ENCODE measurements around the gene PAM.

Gene PAM

GRCh38 chr5:102876610-102877009 lies 121.5 kb downstream of the PAM start:
- TF ChIP-seq CTCF (IDR thresholded peaks at IDR 0.05), result no peak
- Mint-ChIP-seq H3K27me3 (ENCODE audit: low read depth, poor library complexity) (no peaks in the 10 kb centered on the region), H3K4me1 (peaks cover 15% of the 10 kb centered on the region), H3K36me3 (ENCODE audit: low read depth) (peaks cover 26% of the 10 kb centered on the region), H3K9me3 (peaks cover 7% of the 10 kb centered on the region), H3K4me3 (no peak overlapping the region), H3K27ac (peak overlapping the region; percentile 43)
- DNase-seq, result no peak

DNA sequence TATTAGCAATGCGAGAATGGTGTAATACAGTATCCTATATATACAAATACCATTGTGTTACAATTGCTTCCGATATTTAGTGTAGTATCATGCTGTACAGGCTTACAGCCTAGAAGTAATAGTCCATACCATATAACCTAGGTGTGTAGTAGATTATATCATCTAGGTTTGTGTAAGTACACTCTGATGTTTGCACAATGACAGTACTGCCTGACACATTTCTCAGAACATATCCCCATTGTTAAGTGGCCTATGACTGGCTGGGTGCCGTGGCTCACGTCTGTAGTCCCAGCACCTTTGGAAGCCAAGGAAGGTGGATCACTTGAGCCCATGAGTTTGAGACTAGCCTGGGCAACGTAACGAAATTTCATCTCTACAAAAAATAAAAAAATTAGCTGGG lies 124.6 kb downstream of the PAM start:
- no peak overlapping the region for H3K4me3 Mint-ChIP-seq
- no peak for TF ChIP-seq CTCF (IDR thresholded peaks at IDR 0.05)
- peaks cover 15% of the 10 kb centered on the region for H3K4me1 Mint-ChIP-seq
- H3K27me3 Mint-ChIP-seq (ENCODE audit: low read depth, poor library complexity), result no peaks in the 10 kb centered on the region
- DNase-seq, result no peak
- H3K36me3 Mint-ChIP-seq (ENCODE audit: low read depth), result peaks cover 35% of the 10 kb centered on the region
- no peak overlapping the region for H3K27ac Mint-ChIP-seq
- H3K9me3 Mint-ChIP-seq, result peaks cover 20% of the 10 kb centered on the region

- no peak for DNase-seq
- Mint-ChIP-seq H3K4me1 (peaks cover 24% of the 10 kb centered on the region), H3K4me3 (no peak overlapping the region), H3K36me3 (ENCODE audit: low read depth) (peaks cover 25% of the 10 kb centered on the region), H3K27ac (no peak overlapping the region), H3K27me3 (ENCODE audit: low read depth, poor library complexity) (peaks cover 5% of the 10 kb centered on the region), H3K9me3 (peaks cover 13% of the 10 kb centered on the region)
- TF ChIP-seq CTCF (IDR thresholded peaks at IDR 0.05), result no peak
Observed at GRCh38 chr5:102886586-102886985, 131.5 kb downstream of the PAM start.

DNA sequence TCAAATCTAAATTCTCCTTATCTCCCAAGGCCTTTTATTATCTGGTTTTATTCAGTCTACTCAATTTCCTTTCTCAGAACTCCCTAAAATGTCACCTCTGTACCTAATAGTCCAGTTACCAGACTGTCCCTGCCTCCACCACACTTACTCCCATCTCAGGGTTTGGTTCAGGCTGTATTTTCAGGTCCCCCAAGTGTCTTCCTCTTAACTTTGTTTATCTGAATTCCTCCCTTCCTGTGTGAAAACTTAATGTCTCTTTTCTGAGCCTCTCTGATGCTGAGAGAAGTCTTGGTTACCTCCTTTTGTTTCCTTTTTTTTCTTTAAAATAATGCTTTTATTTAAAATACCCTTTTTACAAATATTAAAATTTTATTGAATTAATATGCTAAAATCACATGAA lies 133.4 kb downstream of the PAM start:
- Mint-ChIP-seq H3K27ac (peak overlapping the region; percentile 89), H3K27me3 (ENCODE audit: low read depth, poor library complexity) (peaks cover 5% of the 10 kb centered on the region), H3K36me3 (ENCODE audit: low read depth) (peaks cover 8% of the 10 kb centered on the region), H3K4me1 (peaks cover 24% of the 10 kb centered on the region), H3K4me3 (no peak overlapping the region), H3K9me3 (no peaks in the 10 kb centered on the region)
- no peak for TF ChIP-seq CTCF (IDR thresholded peaks at IDR 0.05)
- DNase-seq, result no peak

- Mint-ChIP-seq H3K36me3 (ENCODE audit: low read depth) (peaks cover 11% of the 10 kb centered on the region), H3K27ac (peak overlapping the region; percentile 93), H3K4me1 (peaks cover 24% of the 10 kb centered on the region), H3K9me3 (no peaks in the 10 kb centered on the region), H3K27me3 (ENCODE audit: low read depth, poor library complexity) (peaks cover 5% of the 10 kb centered on the region), H3K4me3 (no peak overlapping the region)
- TF ChIP-seq CTCF (IDR thresholded peaks at IDR 0.05), result no peak
- peak; percentile 11 for DNase-seq
Observed at GRCh38 chr5:102889033-102889432, 133.9 kb downstream of the PAM start.

DNA sequence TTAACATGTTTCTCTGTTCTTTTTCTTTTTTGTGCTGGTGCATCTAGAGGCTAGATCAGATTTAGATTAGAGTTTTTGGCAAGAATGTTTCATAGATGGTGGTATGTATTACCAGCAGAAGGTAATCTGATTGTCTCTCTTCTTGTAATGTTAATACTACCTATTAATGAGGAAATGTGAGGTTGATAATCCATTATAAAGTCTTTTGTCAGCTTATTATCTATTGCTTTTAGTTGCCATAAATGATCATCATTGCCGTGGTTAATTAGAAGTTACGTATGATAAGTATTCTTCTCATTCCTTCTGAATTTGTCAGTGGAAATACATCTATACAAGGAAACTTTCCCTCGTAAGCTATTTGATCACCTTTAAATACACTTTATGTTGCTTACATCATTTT lies 135.0 kb downstream of the PAM start:
- no peaks in the 10 kb centered on the region for H3K9me3 Mint-ChIP-seq
- peaks cover 11% of the 10 kb centered on the region for H3K36me3 Mint-ChIP-seq (ENCODE audit: low read depth)
- H3K27ac Mint-ChIP-seq, result no peak overlapping the region
- TF ChIP-seq CTCF (IDR thresholded peaks at IDR 0.05), result no peak
- H3K27me3 Mint-ChIP-seq (ENCODE audit: low read depth, poor library complexity), result peaks cover 5% of the 10 kb centered on the region
- H3K4me3 Mint-ChIP-seq, result no peak overlapping the region
- DNase-seq, result no peak
- peaks cover 24% of the 10 kb centered on the region for H3K4me1 Mint-ChIP-seq

All from nephron progenitor cell (in vitro differentiated cells).